ENCODE measurements around the gene KCNC4.

DNA sequence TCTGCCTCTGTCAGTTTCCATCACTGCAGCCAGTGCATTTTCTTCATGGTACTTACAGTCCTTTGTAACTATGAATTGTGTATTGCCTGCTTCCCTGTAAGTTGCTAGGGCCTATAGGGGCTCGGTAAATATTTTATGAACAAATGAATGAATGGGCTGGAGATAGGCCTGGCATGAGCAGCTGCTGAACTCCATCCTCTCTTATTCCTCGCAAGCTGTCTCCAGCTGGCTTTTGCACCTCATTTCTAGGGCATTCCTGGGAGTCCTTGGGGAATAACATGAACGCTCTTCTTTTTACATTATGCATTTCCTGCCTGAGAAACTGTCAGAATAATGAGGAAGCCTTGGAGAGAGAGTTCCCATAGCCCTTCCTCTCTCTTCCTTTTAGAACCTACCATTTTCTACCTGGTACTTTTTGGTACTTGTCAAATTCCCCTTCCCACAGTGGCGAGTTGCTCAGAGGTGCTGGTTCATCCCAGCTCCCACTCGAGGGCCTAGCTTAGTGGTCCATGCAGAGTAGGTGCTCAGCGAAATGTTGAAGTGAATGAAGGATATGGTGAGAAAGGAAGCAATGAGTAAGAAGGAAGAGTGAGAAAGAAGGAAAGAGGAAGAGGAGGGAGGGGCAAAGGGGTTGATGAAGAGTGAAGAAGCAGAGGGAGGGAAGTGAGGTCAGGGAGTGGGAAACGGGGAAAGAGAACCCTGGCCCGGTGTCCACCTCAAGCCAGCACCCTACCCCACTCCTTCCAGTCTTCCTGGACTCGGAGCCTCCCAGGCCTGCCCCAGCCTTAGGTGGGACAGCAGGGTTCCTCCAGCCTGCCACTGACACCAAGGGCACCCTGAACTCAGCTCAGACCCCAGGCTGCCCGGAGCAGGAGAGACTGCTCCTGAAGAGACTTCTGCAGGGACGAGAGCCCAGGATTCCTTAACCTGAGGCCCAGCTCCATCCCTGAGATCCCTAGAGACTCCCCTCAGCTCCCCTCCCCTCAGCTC is 29.6 kb downstream of the KCNC4 start:
- TF ChIP-seq, protein P1, sequence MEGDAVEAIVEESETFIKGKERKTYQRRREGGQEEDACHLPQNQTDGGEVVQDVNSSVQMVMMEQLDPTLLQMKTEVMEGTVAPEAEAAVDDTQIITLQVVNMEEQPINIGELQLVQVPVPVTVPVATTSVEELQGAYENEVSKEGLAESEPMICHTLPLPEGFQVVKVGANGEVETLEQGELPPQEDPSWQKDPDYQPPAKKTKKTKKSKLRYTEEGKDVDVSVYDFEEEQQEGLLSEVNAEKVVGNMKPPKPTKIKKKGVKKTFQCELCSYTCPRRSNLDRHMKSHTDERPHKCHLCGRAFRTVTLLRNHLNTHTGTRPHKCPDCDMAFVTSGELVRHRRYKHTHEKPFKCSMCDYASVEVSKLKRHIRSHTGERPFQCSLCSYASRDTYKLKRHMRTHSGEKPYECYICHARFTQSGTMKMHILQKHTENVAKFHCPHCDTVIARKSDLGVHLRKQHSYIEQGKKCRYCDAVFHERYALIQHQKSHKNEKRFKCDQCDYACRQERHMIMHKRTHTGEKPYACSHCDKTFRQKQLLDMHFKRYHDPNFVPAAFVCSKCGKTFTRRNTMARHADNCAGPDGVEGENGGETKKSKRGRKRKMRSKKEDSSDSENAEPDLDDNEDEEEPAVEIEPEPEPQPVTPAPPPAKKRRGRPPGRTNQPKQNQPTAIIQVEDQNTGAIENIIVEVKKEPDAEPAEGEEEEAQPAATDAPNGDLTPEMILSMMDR (IDR thresholded peaks at IDR 0.05) = no peak
- TF ChIP-seq EP300 (IDR thresholded peaks at IDR 0.05) (no peak), POLR2A (IDR thresholded peaks at IDR 0.05; ENCODE audit: low read depth) (no peak), POLR2AphosphoS5 (IDR thresholded peaks at IDR 0.05) (no peak)
